H54 (cell line): Measurements from ENCODE around the gene HSPBP1.

Source experiments
- DNase-seq: peaks from one replicate; pipeline ENCODE4 v3.0.0; 2011; ENCODE audit warnings: low spot score, mixed read lengths; ENCODE audit not compliant: insufficient read length
- FAIRE-seq: peaks from 3 replicates; lab custom pipeline; 2011; peaks lifted over from hg19 to GRCh38; lab: Jason Lieb, UNC
- POLR2A ChIP-seq: IDR thresholded peaks from 2 replicates; pipeline ENCODE4 v1.6.1; 2011; ENCODE audit warnings: low read depth, mild to moderate bottlenecking, low read length

HSPBP1 gene

GRCh38 chr19:55275851-55276719 is 3.8 kb downstream of the HSPBP1 start:
- no peak for FAIRE-seq
- no peak for DNase-seq
- no peak for TF ChIP-seq POLR2A

- FAIRE-seq (no peak), DNase-seq (no peak)
- TF ChIP-seq POLR2A: no peak
Observed at GRCh38 chr19:55273978-55274707, 5.8 kb downstream of the HSPBP1 start.

DNA sequence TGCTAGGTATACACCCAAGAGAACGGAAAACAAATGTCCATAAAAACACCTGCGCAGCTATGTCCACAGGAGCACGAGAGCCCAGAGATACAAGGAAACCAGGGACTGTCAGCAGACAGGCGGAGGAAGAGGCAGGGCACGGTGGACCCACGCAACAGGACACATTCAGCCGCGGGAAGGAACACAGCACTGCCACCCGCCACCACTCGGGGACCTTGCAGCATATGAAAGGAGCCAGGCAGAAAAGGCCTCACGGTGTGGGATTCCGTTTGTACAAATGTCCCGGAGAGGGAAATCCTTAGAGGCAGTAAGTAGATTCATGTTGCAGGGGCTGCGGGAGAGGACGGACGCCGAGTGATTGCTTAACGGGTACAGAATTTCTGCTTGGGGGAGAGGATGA is 7.8 kb downstream of the HSPBP1 start:
- DNase-seq (no peak), FAIRE-seq (no peak)
- no peak for TF ChIP-seq POLR2A

GRCh38 chr19:55270172-55270942 is 9.6 kb downstream of the HSPBP1 start:
- DNase-seq: no peak
- FAIRE-seq: no peak
- no peak for TF ChIP-seq POLR2A

DNA sequence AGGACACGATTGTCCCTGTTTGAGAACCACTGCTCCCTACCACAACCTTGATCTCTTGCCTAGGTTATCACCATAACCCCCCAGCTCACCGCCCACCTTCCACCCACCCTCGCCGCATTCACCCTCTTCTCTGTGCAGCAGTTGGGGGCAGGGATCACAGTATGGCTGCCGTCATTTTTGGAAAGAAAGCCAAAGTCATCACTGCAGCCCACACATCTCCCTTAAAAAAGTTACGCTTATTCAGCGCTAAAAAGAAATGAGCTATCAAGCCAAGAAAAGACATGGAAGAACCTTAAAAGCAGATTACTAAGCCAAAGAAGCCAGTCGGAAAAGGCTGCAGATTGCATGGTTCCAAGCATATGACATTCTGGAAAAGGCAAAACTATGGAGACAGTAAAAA is 10.6 kb downstream of the HSPBP1 start:
- TF ChIP-seq POLR2A: no peak
- DNase-seq (no peak), FAIRE-seq (no peak)

- FAIRE-seq: no peak
- no peak for TF ChIP-seq POLR2A
- DNase-seq: no peak
Observed at GRCh38 chr19:55266840-55267239, 13.1 kb downstream of the HSPBP1 start.

- TF ChIP-seq POLR2A: no peak
- no peak for DNase-seq
- FAIRE-seq: no peak
Observed at GRCh38 chr19:55266404-55266803, 13.5 kb downstream of the HSPBP1 start.

GRCh38 chr19:55265723-55266386 is 14.1 kb downstream of the HSPBP1 start:
- FAIRE-seq (no peak), DNase-seq (no peak)
- no peak for TF ChIP-seq POLR2A

GRCh38 chr19:55265173-55265572 is 14.7 kb downstream of the HSPBP1 start:
- no peak for DNase-seq
- no peak for TF ChIP-seq POLR2A
- no peak for FAIRE-seq

GRCh38 chr19:55264531-55264930 is 15.4 kb downstream of the HSPBP1 start:
- no peak for TF ChIP-seq POLR2A
- DNase-seq: no peak
- no peak for FAIRE-seq

DNA sequence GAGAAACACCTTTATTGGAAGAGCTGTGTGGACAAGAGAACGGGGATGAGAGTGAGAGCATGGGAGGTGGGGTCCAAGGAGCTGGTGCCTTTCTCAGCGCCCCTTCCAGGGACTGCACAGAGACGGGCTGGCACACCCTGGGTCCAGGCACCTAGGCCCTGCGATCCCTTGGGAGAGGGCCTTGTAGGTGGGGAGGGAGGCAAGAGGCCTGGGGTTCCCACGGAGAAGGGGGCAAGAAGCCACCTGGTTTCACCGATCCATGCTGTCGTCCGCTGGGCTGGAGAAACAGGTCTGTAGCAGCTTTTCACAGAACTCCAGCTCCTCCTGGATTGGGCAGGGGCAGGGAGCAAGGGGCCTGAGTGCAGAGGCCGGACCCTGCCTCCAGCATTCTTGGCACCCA is 17.6 kb downstream of the HSPBP1 start:
- FAIRE-seq (no peak), DNase-seq (no peak)
- TF ChIP-seq POLR2A: no peak

DNA sequence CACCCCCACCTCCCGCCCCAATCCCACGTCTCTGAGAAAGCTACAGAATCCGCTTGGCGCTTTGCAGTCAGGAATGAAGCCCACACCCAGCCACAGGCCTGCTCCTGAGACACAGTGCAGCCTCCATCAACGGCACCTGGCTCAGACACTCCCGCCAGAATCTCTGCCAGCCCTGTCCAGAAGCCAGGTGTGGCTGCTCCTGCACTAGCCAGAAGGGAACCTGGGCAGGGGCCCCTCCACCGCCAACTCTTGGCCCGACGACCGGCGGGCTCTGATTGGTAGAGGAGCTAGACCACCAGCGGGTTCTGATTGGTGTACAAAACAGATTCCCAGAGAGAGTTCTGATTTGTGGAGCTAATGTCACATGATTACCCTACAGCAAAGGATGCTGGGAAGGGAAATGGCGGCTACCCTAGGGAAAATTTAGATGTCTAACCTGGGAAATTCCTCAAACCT is 18.2 kb downstream of the HSPBP1 start:
- no peak for DNase-seq
- no peak for TF ChIP-seq POLR2A
- FAIRE-seq: no peak

DNA sequence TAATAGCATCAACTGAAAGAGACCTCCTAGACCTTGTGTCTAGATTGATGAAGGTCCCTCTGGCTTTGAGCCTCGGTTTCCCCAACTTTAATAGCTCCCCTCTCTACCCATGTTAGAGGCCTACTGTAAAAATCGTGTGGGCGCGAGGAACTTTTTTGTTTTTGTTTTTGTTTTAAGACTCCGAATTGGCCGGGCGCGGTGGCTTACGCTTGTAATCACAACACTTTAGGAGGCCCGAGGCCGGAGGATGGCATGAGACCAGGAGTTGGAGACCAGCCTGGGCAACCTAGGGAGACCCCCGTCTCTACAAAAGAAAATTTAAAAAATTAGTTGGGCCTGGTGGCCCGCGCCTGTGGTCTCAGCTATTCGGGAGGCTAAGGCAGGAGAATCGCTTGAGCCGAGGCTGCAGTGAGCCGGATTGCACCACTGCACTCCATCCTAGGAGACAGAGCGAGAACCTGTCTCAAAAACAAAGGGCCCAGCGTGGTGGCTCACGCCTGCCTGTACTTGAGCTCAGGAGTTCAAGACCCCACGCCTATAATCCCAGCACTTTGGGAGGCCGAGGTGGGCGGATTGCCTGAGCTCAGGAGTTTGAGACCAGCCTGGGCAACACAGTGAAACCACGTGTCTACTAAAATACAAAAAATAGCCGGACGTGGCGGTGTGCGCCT is 20.2 kb downstream of the HSPBP1 start:
- no peak for TF ChIP-seq POLR2A
- no peak for DNase-seq
- no peak for FAIRE-seq
